HG02798 (cell line): ENCODE results near the gene RLF.
A peak's percentile ranks its signal among the peaks of the same experiment; 100 is the strongest.

Source experiments
- ATAC-seq: cut with Tn5 transposase; IDR thresholded peaks from one replicate; pipeline ENCODE4 v1.9.1; 2021; ENCODE audit warnings: mild to moderate bottlenecking; ENCODE audit not compliant: unreplicated experiment, poor library complexity

Gene RLF

DNA sequence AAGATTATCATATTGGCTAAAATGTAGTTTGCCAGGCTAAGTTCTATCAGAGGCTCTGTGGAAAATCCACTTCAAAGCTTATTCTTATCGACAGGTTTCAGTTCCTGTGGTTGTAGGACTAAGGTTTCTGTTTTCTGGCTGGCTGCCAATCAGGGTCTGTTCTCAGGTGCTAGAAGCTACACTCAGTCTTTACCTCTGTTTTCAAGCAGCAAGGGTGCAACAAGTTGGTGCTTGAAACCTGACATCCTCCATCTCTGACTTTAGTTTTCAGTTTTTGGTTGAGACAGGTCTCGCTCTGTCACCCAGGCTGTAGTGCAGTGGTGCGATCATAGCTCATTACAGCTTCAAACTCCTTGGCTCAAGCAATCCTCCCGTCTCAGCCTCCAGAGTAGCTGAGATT, 71.3 kb downstream of the RLF start:
- peak; percentile 88 for ATAC-seq

DNA sequence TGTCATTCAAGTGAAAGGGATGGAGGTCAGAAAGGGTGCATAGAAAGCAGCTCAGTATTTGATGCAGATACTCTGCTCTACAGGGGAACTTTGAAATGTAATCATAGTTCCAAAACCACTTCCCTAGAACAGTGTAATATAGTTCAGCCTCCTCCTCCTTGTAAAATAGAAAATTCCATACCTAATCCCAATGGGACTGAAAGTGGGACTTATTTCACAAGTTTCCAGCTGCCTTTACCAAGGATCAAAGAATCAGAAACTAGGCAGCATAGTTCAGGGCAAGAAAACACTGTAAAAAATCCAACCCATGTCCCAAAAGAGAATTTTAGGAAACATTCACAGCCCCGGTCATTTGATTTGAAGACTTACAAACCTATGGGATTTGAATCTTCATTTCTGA, 78.4 kb downstream of the RLF start:
- ATAC-seq, result no peak

DNA sequence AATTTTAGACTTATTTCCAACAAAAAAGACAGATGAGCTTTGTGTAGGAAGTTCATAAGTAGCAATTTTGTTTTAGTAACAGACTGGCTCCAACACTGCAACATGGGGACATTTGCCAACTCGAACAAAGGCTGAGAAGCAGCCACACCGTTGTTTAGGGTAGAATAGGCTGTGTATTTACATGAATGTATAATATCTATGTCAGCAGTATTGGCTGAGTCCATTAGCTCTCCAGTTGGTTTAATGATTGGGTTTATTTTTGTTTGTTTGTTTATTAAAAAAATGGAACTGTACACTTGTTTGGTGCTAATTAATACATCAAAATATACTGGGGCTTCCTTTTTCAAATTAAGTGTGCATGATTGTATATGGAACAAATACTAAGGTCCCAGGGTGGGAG, 79.2 kb downstream of the RLF start:
- no peak for ATAC-seq

DNA sequence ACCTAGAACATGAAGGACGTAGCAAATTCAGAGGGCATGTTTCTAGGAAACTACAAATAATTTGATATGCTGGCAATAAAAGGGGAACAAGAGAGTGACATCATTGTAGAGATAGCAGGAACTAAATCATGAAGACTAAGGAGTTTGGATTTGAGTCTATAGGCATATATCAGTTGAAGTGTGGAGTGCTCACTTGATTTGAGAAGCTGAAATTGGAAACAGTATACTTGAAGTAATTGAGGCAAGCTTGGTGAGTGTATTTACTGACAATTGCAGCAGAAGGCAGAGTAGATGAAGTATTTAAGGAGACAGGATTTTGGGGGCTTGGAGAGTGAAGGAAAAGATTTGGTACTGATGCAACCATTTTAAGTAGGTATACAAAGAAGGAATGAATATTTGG, 80.2 kb downstream of the RLF start:
- ATAC-seq, result no peak

DNA sequence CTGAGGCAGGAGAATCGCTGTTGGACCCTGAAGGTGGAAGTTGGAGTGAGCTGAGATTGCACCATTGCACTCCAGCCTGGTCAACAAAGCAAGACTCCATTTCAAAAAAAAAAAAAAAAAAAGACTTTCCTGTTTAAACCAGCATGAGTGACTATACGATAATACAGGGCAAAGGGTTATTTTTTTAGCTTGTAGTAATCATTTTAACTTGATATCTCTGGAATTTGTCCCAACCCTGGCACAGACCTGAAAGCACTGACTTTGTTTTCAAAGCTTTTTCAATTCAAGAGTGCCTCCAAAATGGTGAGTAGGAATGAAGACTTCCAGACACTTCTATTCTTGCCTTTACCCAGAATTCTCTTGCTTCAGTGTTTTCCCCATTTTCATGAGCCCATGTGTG, 82.2 kb downstream of the RLF start:
- ATAC-seq, result no peak

DNA sequence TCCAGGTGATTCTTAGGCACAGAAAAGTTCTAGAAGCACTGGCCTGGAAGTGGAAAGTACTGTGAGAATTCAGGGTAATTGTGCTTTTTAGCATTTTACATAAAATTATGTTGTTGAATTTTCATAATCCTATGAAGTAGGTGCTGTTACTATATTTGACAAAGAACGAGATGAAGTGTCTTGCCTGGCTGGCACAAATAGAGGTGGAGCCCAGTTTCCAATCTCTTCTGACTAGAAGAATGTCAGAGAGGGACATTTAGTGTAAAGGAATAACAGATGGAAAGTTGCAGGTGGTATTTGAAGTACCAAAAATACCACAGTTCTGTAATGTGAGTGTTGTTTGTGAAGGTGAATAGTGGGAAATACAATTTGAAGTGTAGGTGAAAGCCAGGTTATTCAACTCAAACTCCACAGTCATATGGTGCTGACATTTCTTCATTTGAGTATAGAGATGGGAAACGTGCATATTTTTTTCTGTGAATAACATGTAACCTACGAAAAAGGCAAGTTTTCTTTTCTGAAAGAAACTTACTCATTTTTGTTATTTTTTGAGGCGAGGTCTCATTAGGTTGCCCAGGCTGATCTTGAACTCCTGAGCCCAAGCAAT, 83.1 kb downstream of the RLF start:
- ATAC-seq, result no peak

DNA sequence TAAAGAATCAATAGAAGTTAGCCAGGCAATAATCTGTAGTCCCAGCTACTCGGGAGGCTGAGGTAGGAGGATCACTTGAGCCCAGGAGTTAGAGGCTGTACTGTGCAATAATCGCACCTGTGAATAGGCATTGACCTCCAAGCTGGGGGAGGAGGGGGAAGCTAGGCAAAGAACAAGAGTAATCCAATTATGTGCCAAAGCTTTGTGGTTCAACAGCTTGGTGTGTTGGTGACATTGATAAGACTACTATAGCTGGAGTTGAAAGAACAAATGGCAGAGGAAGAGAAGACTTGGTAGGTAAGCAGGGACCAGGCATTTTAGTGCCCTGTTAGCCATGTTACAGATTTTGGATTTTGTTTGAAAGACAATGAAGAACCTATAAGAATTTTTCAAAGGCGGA, 84.5 kb downstream of the RLF start:
- no peak for ATAC-seq

DNA sequence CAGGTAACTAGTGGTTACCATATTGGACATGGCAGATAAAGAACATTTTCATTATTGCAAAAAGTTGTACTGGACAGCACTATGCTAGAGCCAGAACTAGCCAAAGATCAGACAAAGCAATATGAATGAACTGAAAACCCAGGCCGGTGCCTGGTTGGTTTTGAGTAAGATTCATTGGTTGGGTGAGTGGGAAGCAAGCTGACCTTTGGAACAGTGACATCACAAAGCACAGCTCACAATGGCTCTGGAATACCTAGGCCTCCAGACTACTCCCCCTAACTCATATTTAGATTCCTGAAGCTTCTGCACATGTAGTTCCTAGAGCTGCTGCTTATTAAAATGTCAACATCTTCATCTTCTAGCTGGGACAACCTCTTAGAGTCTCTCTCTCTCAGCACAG, 86.5 kb downstream of the RLF start, which contains the start of gene TMCO2:
TSS of gene TMCO2 (plus strand) at position 283 of the 400 bp plus-strand sequence. CDS start at position 340, 57 bp downstream.
- ATAC-seq, result no peak

DNA sequence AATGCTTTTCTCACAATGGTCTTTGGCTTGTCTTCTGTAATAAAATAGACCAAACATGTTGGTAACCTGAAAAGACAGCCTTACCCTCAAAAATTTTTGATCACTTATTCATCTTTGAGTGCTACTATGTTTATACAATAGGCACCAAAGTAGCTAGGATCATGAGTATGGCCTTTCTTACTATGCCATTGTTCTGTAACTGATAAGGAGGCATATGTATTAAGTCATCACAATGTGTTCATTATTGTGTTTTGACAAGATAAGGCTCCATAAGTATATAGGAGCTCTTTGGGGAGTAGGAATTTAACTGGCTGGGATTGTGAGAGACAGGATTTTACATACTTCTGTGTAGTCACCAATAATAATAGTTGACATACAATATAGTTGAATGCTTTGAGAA, 87.2 kb downstream of the RLF start:
- no peak for ATAC-seq

DNA sequence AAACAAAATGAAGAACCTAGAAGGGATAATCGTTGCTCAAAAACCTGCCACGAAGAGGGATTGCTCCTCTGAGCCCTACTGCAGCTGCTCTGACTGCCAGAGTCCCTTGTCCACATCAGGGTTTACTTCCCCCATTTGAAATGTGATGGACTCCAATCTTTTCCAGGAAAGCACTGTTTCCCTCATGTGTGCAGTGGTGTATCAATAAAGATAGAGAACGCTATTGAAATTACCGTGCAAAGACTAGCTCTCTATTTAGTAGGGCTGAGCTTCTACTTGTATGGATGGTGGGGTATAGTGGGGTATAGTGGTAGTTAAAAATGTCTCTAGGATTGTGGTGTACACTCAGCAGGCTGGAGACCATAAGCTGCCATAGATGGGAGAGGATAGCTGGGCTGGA, 90.3 kb downstream of the RLF start:
- ATAC-seq, result no peak

DNA sequence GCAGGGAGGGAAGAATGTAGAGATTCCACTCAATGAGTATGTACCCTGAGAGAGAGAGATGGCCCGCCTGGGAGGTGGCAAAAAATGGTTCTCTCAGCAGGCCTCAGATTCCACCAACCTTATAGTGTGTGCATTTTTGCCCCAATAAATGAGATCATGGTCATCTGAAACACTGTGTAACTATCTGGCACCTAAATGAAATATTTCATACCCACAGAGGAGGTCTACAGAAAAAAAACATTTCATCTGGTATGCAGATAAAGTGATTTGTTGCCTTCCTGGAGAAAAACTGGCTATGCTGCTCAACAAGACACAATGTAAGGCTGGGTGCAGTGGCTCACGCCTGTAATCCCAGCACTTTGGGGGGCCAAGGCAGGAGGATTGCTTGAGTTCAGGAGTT, 91.4 kb downstream of the RLF start:
- ATAC-seq, result no peak

DNA sequence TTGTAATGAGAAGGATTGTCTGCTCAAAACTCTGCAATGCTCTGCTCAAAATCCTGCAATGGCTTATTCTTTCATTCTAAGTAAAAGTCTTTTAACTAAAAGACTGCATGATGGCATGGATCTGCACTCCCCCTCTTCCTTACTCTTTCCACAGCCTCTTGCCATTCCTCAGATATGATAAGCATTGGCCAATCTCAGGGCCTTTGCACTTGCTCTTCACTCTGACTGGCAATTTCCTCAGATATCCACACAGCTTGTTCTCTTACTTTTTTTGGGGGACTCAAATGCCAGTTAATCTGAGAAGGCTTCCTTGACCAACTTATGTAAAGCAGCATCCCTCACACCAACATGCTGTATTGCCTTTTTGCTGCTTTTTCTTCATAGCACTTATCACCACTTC, 94.0 kb downstream of the RLF start:
- no peak for ATAC-seq

DNA sequence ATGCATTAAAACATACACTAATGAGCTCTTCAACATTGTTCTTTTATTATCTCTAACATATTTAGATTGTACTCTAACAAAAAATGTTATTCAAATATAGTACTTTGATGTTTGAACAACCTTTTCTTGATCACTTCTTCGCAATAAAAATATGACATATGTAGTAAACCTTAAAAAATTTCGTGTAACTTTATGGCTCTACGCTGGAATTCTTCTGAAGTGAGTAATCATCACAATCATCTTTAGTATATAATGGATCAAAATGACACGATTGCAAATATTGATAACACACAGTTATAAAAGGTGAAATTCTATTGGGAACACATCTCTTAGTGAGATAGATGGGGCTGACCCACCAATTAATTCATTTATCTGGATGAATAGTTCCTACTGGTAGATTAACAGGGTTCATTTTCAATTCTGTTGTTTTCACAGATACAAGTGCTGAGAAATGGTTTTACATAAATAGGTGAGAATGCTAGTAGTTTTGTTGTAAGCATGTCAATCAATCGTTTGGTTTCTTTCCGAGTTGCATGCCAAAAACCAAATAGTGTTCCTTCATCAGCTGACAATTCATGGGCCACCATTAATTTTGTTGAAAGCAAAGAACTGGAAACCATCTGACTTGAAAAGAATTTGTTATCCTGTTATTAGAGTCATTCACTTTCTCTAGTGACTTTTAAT, 95.4 kb downstream of the RLF start:
- no peak for ATAC-seq

DNA sequence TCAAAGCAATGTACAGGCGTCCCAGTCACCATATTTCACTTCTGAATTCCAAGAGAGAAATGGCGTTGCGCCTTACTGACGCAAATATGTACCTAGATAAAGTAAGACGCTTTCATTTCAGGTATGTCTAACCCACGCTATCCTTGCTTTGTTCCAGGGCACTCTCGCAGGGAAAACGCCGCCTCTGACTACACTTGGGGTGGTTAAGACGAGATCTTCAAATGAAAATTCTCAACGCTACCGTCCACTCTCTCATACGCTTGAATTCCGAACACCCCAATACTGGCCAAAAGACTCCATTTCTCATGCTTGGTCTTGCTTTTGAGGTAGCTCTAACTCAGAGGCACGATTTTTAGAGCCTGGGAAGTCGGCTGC, 96.1 kb downstream of the RLF start:
- ATAC-seq, result peak; percentile 3

DNA sequence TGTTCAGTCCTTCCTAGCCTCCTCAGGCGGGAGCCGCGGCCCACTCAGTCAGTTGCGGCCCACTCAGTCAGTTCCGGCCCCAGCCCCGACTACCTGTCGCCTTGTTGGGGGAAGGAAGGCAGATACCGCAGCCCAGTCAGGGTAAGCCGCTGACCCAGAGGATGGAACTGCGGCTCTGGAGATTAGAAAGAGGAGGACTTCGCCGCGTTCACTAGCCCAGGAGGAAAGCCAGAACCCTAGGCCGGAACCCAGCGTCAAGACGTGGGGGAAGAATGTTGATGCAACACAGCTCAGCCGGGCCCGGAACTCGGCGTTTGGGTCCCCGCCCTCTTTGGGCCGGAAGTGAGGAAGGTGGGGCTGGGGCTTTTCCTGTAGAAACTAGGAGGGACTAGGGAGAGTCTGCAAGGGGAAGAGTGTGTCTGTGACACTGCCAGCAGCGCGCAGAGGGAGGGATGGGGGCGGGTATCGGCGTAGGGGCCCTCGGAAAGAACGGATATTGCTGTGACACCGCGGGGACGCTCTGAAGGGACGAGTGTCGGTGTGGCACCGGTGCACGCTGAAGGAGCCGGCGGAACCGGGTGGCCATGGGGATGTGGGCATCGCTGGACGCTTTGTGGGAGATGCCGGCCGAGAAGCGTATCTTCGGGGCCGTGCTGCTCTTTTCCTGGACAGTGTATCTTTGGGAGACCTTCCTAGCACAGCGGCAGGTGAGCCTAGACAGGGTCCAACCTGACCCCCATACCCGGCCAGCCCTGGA, 96.7 kb downstream of the RLF start, which contains the start of gene ZMPSTE24:
TSS of gene ZMPSTE24 (plus strand) at position 549 of the 757 bp plus-strand sequence. CDS start at position 585, 36 bp downstream.
- ATAC-seq, result peak; percentile 95

DNA sequence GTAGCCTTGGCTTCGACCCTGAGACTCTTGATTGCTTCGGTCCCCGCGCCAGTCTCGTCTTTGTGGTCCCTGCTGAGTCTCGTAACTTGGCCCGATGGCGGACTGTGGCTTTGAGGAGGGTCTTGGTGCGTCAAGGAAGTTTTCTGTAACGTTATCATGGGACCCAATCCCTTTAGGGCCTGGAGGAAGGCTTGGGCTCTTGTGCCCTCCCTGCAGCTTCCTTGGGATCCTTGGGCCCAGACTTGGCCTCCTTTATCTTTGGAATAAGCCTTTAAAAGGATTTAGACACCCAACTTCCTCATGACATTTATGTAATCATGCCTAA, 97.2 kb downstream of the RLF start:
- ATAC-seq, result no peak

DNA sequence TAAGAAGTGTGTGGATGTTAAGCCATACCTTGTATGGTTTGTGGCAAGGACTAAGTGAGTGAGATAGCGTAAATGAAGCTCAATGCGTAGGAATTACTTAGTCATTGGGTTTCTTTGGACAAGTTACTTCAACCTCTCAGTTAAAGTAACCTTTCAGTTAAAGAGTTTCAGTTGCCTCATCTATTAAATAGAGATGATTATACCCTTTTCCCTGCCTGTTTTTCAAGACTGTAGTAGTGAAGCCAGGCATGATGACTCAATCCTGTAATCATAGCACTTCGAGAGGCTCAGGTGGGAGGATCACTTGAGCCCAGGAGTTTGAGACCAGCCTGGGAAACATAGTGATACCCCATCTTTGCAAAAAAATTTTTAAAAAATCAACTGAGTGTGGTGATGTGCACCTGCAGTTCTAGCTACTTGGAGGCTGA, 103.2 kb downstream of the RLF start:
- ATAC-seq, result no peak

DNA sequence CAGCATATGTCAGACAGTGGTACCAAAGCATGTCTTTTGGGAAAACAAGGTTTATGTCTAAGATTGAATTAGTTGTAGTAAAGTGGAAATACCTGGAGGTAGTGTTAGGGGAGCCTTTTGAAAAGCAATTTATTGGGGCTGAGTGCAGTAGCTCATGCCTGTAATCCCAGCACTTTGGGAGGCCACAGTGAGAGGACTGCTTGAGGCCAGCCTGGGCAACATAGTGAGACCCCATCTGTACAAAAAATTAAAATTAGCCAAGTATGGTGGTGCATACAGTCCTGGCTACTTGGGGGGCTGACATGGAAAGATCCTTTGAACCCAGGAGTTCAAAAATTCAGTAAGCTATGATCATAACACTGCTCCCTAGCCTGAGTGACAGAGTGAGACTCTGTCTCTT, 104.1 kb downstream of the RLF start:
- ATAC-seq, result no peak

DNA sequence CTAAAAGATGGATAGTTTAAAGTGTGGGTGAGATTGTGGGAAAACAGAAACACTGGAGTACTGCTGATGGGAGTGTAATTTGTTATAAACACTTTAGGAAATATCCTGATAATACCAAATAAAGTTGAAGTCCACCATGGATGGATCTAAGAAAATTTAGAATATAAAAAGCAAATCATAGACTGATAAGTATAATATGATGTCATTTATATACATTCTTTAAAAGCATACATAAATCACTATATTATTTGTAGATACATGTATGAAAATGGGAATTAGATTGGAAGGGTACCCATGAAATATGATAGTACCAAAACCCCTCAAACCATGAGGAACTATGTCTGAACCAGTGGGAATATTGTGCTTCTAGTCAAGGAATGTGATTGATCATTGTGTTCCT, 104.7 kb downstream of the RLF start:
- ATAC-seq, result no peak

DNA sequence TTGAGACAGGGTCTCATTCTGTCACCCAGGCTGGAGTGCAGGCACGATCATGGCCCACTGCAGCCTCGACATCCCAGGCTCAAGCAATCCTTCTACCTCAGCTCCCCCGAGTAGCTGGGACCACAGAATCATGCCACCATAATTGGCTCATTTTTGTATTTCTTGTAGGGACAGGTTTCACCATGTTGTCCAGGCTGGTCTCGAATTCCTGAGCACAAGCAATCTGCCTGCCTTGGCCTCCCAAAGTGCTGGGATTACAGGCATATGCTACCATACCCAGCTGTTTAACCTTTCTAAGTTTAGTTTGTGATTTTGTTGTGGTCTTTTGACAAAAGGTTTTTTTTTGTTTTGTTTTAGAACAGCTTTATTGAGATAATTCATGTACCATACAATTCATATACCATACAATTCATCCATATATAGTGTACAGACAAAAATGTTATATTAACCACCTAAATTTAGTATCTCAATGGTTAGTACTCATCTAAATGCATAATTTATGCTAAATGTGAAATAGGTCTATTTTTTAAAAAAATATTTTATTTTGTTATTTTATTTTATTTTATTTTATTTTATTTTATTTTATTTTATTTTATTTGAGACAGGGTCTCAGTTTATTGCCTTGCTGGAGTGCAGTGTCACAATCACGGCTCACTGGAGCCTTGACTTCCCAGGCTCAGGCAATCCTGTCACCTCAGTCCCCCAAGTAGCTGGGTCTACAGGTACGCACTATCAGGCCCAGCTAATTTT, 105.8 kb downstream of the RLF start:
- ATAC-seq, result no peak

DNA sequence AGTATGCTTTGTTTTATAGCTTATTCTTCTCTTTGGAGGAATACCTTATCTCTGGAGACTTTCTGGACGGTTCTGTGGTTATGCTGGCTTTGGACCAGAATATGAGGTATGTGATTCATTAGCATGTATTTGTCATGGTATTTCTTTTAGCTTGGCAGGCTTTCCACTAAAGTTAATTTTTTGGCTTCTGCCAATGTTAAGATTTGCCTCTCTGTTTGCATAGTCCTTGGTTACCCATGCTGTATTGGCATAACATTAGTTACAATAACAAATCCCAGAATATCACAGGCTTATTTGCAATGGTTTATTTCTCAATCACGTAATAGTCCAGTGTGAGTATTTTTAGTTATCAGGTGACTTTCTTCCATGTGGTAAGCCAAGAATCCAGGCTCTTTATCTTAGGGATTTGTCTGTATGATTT, 106.6 kb downstream of the RLF start:
- no peak for ATAC-seq
